K562 (cell line): ENCODE data around the gene SERPINA9. TPM values are rescaled to one million over a fixed set of nuclear protein-coding genes. Genes with fewer than 3 reads are reported as not detected.

ENCODE experiments used
- ATAC-seq: fragments of 200-7000 bp; cut with Tn5 transposase; 3 replicates; pipeline ENCODE4 v1.9.1; 2020; ENCODE audit warnings: moderate library complexity
- BruUV-seq: library from RNA; stranded (reverse); fragments of 400-500 nt; replicated peaks from 2 replicates; lab custom pipeline; 2021; lab: Mats Ljungman, UMichigan
- CTCF ChIA-PET: fragments of 300-600 bp; formaldehyde crosslinking; extraction: SDS; loops from one replicate; lab custom pipeline; 2021; ENCODE audit warnings: low intra/inter-chr PET ratio; lab: Yijun Ruan, JAX
- POLR2A ChIA-PET: fragments of 300-600, 350-650 bp; sonication (Branson Sonifier 250); formaldehyde crosslinking; extraction: SDS; loops from one replicate; lab custom pipeline; 2021; ENCODE audit warnings: antibody characterized with exemption, inconsistent platforms; lab: Yijun Ruan, JAX
- DNase-seq, 4 experiments: peaks; one replicate each; pipeline versions ENCODE4 v3.0.0 to v3.0.0-alpha.2; 2011 to 2018; ENCODE audit warnings: low spot score in 3 of 4, mixed read lengths in 3 of 4; ENCODE audit errors: extremely low read depth in 1 of 4
- FAIRE-seq: peaks from 2 replicates; lab custom pipeline; 2011; peaks lifted over from hg19 to GRCh38; lab: Jason Lieb, UNC
- H2AFZ ChIP-seq: 2 replicates; pipeline ENCODE4 v1.6.0; 2011; ENCODE audit warnings: low read depth, low read length, control low read depth, inconsistent platforms
- H3K27ac ChIP-seq: fragments of 200-600 bp; 3 replicates; pipeline ENCODE4 v1.8.0; 2011; ENCODE audit warnings: low read depth, mild to moderate bottlenecking, control low read depth, inconsistent platforms, low read length, moderate library complexity, mixed read lengths; ENCODE audit errors: extremely low read depth
- H3K27me3 ChIP-seq, 2 experiments: fragments of 300-600 bp in 1 of 2; 2 replicates in 1 of 2; 3 replicates in 1 of 2; pipeline versions ENCODE4 v1.6.0 to v1.8.0; 2011; ENCODE audit warnings: inconsistent platforms in 2 of 2, low read length in 2 of 2, mild to moderate bottlenecking in 1 of 2, mixed read lengths in 1 of 2, moderate library complexity in 1 of 2; ENCODE audit not compliant: control insufficient read depth in 2 of 2, insufficient read depth in 2 of 2
- H3K36me3 ChIP-seq: fragments of 300-600 bp; 3 replicates; pipeline ENCODE4 v1.8.0; 2011; ENCODE audit warnings: mild to moderate bottlenecking, low read length, inconsistent platforms; ENCODE audit not compliant: control insufficient read depth, insufficient read depth
- H3K4me1 ChIP-seq, 2 experiments: fragments of 200-600 bp in 1 of 2; replicated peaks in 1 of 2; 2 replicates in 1 of 2; 3 replicates in 1 of 2; pipeline versions ENCODE4 v1.5.1 to v1.8.0; 2011; ENCODE audit warnings: inconsistent platforms in 2 of 2, low read length in 2 of 2, mild to moderate bottlenecking in 1 of 2, mixed read lengths in 1 of 2, moderate library complexity in 1 of 2; ENCODE audit not compliant: control insufficient read depth in 2 of 2, insufficient read depth in 2 of 2
- H3K4me2 ChIP-seq: 2 replicates; pipeline ENCODE4 v1.6.1; 2011; ENCODE audit warnings: low read length, control low read depth, inconsistent platforms, mixed read lengths; ENCODE audit not compliant: insufficient read depth
- H3K4me3 ChIP-seq: fragments of 200-600 bp; sonication (generic), shearing (Covaris generic); 2 replicates; pipeline ENCODE4 v1.5.1; 2016; ENCODE audit warnings: control low read depth, inconsistent platforms
- H3K79me2 ChIP-seq: fragments of 200-600 bp; 3 replicates; pipeline ENCODE4 v1.8.0; 2011; ENCODE audit warnings: low read length, inconsistent platforms; ENCODE audit not compliant: control insufficient read depth, insufficient read depth
- H3K9ac ChIP-seq, 2 experiments: 2 replicates each; pipeline versions ENCODE4 v1.6.0 to v1.6.1; 2011; ENCODE audit warnings: low read depth in 2 of 2, low read length in 2 of 2, control low read depth in 1 of 2, inconsistent platforms in 1 of 2, mild to moderate bottlenecking in 1 of 2, mixed read lengths in 1 of 2; ENCODE audit not compliant: insufficient read depth in 1 of 2
- H3K9me1 ChIP-seq: one replicate; pipeline ENCODE4 v1.6.0; 2011; ENCODE audit warnings: inconsistent platforms, mild to moderate bottlenecking, low read length, moderate library complexity; ENCODE audit not compliant: control insufficient read depth, insufficient read depth
- H3K9me3 ChIP-seq: replicated peaks from 2 replicates; pipeline ENCODE4 v1.5.1; 2011; ENCODE audit warnings: low read depth, low read length, inconsistent platforms; ENCODE audit not compliant: control insufficient read depth, insufficient read depth
- H4K20me1 ChIP-seq: replicated peaks from 2 replicates; pipeline ENCODE4 v1.6.1; 2011; ENCODE audit warnings: low read length, inconsistent platforms, mixed read lengths; ENCODE audit not compliant: control insufficient read depth, insufficient read depth
- ATF7 ChIP-seq: fragments of 450-650 bp; IDR thresholded peaks from 2 replicates; pipeline ENCODE4 v1.7.1; 2014; ENCODE audit warnings: mild to moderate bottlenecking, moderate library complexity
- CBX2 ChIP-seq: fragments of 200-600 bp; sonication (generic); IDR thresholded peaks from one replicate; pipeline ENCODE4 v1.6.1; 2012; ENCODE audit warnings: mild to moderate bottlenecking, low read length, inconsistent platforms; ENCODE audit not compliant: insufficient read depth, poor library complexity, severe bottlenecking
- FOS ChIP-seq: IDR thresholded peaks from 3 replicates; pipeline ENCODE4 v1.6.1; 2011; ENCODE audit not compliant: insufficient read length; ENCODE audit errors: extremely low read depth
- HEY1 ChIP-seq: fragments of 250-450 bp; sonication (Bioruptor Pico); IDR thresholded peaks from 2 replicates; pipeline ENCODE4 v1.5.0; 2020; ENCODE audit warnings: mild to moderate bottlenecking, moderate library complexity, borderline replicate concordance
- JUN ChIP-seq, 2 experiments: sonication (generic) in 1 of 2; formaldehyde crosslinking in 1 of 2; IDR thresholded peaks; 2 replicates each; pipeline versions ENCODE4 v1.6.1 to v1.8.0; 2012 to 2022; ENCODE audit warnings: borderline replicate concordance in 2 of 2, mild to moderate bottlenecking in 2 of 2, improper control_type of control experiment in 1 of 2, low read depth in 1 of 2, low read length in 1 of 2, missing genetic modification reagents in 1 of 2
- MAZ ChIP-seq, 2 experiments: fragments of 450-650 bp in 1 of 2; sonication (generic) in 1 of 2; formaldehyde crosslinking; IDR thresholded peaks in 1 of 2; conservative IDR thresholded peaks in 1 of 2; 2 replicates each; pipeline versions ENCODE4 v1.4.0 to v1.5.0; 2020; ENCODE audit warnings: mild to moderate bottlenecking in 1 of 2, missing genetic modification reagents in 1 of 2
- MTA3 ChIP-seq: fragments of 450-650 bp; formaldehyde crosslinking; IDR thresholded peaks from 2 replicates; pipeline ENCODE4 v1.6.1; 2017; ENCODE audit warnings: mild to moderate bottlenecking, borderline replicate concordance
- MTF1 ChIP-seq: fragments of 250-450 bp; sonication (Bioruptor Pico); IDR thresholded peaks from 2 replicates; pipeline ENCODE4 v1.9.0; 2021; ENCODE audit warnings: moderate library complexity, mild to moderate bottlenecking, inconsistent platforms, borderline replicate concordance
- NCOR1 ChIP-seq: fragments of 450-650 bp; IDR thresholded peaks from 2 replicates; pipeline ENCODE4 v1.6.1; 2016; ENCODE audit warnings: mild to moderate bottlenecking, moderate library complexity
- NELFE ChIP-seq: IDR thresholded peaks from 2 replicates; pipeline ENCODE4 v1.6.1; 2011; ENCODE audit warnings: mild to moderate bottlenecking; ENCODE audit not compliant: insufficient read depth, insufficient read length
- NFXL1 ChIP-seq: fragments of 450-650 bp; formaldehyde crosslinking; IDR thresholded peaks from 2 replicates; pipeline ENCODE4 v1.4.0; 2021; ENCODE audit warnings: mild to moderate bottlenecking
- POLR2AphosphoS2 ChIP-seq: IDR thresholded peaks from 2 replicates; pipeline ENCODE4 v1.6.1; 2012; ENCODE audit warnings: low read length, improper control_type of control experiment
- POLR2H ChIP-seq: IDR thresholded peaks from 2 replicates; pipeline ENCODE4 v1.6.1; 2016; ENCODE audit warnings: missing genetic modification characterization, low read depth, mild to moderate bottlenecking, control low read depth, missing compliant biosample characterization, moderate library complexity
- SIX5 ChIP-seq, 2 experiments: IDR thresholded peaks; 2 replicates each; pipeline ENCODE4 v1.6.1; 2011; ENCODE audit warnings: low read length in 2 of 2, borderline replicate concordance in 1 of 2, low read depth in 1 of 2, mild to moderate bottlenecking in 1 of 2, moderate library complexity in 1 of 2; ENCODE audit not compliant: insufficient read depth in 1 of 2
- ZFP1 ChIP-seq: fragments of 450-650 bp; formaldehyde crosslinking; IDR thresholded peaks from 2 replicates; pipeline ENCODE4 v1.4.0; 2020; ENCODE audit warnings: mild to moderate bottlenecking, mixed read lengths
- ZNF583 ChIP-seq: fragments of 250-450 bp; sonication (Bioruptor Pico); IDR thresholded peaks from 2 replicates; pipeline ENCODE4 v1.4.0; 2020
- WGBS: fragments of 100-300 bp; shearing (Covaris generic); methylation state at CpG from one replicate; pipeline ENCODE4 v1.1.6; 2016; ENCODE audit warnings: low coverage, mixed read lengths; ENCODE audit not compliant: insufficient coverage; ENCODE audit errors: missing lambda C conversion rate; 5-methylcytosine and 5-hydroxymethylcytosine counted together
- in situ Hi-C: fragments of 300-500 bp; cut with MboI; formaldehyde crosslinking; loops from 4 replicates; pipeline ENCODE4 v1.15.0; 2018; ENCODE audit warnings: inconsistent platforms, mixed read lengths
- intact Hi-C: fragments of 100-400 bp; cut with micrococcal nuclease; formaldehyde crosslinking; loops from 2 replicates; pipeline ENCODE4 v1.14.2; 2022
- polyA plus RNA-seq, 8 experiments: library from polyadenylated mRNA; depleted of rRNA in 4 of 8; stranded (reverse) in 5 of 8; unstranded in 3 of 8; fragments of >200 nt; fragmentation: Nextera tagmentation in 2 of 8; fragmentation: Illumina TruSeq in 1 of 8; extraction: Ambion mirVana in 2 of 8; extraction: Trizol in 1 of 8; gene quantifications; 2 replicates each; pipeline versions ENCODE4 v1.2.1 to v1.2.3, GENCODE V29; 2011 to 2014; ENCODE audit warnings: inconsistent platforms in 1 of 8, missing spikeins in 1 of 8
- total RNA-seq, 7 experiments: library from RNA; depleted of rRNA in 6 of 7; stranded (reverse); fragments of >200 nt in 6 of 7; fragmentation: Illumina TruSeq in 2 of 7; extraction: Trizol in 2 of 7; gene quantifications; 2 replicates each; pipeline versions ENCODE4 v1.2.1 to v1.2.3, GENCODE V29; 2011 to 2021; ENCODE audit warnings: low replicate concordance in 1 of 7
- TF ChIP-seq, protein P1 (sequence below): IDR thresholded peaks from 2 replicates; pipeline ENCODE4 v1.6.1; 2016; ENCODE audit warnings: missing genetic modification characterization, missing compliant biosample characterization
- TF ChIP-seq, protein P2 (sequence below): sonication (generic); formaldehyde crosslinking; IDR thresholded peaks from 2 replicates; pipeline ENCODE4 v1.8.0; 2022; ENCODE audit warnings: mild to moderate bottlenecking, missing genetic modification reagents, borderline replicate concordance
- TF ChIP-seq, protein P3 (sequence below): IDR thresholded peaks from 2 replicates; pipeline ENCODE4 v1.6.1; 2011; ENCODE audit not compliant: insufficient read length; ENCODE audit errors: extremely low read depth

The SERPINA9 gene
- total and polyA plus RNA-seq, 9 of the 15 experiments (the other 6 are each of a cell fraction or from before 2014, with no cell fraction given): not detected

DNA sequence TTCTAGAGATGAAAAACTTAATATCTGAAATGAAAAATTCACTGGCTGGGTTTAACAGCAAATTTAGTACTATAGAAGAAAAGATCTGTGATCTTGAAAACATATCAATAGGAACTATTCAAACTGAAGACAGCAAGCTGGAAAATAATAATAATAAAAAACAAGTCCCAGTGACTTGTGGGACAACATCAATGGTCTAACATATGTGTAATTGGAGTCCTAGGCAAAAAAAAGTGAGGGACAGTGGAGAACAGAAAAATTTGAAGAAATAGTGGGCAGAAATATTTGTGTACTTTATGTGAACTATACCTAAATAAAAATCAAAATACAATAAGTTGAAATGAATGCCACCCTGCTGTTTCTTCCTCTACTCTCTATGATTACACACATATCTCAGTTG lies 2.4 kb upstream of the SERPINA9 start (continued):
- TF ChIP-seq, protein P1, sequence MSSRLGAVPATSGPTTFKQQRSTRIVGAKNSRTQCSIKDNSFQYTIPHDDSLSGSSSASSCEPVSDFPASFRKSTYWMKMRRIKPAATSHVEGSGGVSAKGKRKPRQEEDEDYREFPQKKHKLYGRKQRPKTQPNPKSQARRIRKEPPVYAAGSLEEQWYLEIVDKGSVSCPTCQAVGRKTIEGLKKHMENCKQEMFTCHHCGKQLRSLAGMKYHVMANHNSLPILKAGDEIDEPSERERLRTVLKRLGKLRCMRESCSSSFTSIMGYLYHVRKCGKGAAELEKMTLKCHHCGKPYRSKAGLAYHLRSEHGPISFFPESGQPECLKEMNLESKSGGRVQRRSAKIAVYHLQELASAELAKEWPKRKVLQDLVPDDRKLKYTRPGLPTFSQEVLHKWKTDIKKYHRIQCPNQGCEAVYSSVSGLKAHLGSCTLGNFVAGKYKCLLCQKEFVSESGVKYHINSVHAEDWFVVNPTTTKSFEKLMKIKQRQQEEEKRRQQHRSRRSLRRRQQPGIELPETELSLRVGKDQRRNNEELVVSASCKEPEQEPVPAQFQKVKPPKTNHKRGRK (tag): no peak
- no peak for TF ChIP-seq NFXL1
- no peak for TF ChIP-seq ZNF583 (CRISPR knock-in tag)
- TF ChIP-seq ZFP1: no peak
- TF ChIP-seq SIX5 (IDR thresholded peaks at IDR 0.05; ENCODE audit: borderline replicate concordance in 1 of 2, insufficient read depth in 1 of 2, low read depth in 1 of 2, low read length in 2 of 2): no peak
- TF ChIP-seq FOS: no peak
- TF ChIP-seq HEY1 (CRISPR knock-in tag): no peak
- TF ChIP-seq POLR2H (tag): no peak
- TF ChIP-seq MTA3: no peak
- no peak for TF ChIP-seq NELFE

DNA sequence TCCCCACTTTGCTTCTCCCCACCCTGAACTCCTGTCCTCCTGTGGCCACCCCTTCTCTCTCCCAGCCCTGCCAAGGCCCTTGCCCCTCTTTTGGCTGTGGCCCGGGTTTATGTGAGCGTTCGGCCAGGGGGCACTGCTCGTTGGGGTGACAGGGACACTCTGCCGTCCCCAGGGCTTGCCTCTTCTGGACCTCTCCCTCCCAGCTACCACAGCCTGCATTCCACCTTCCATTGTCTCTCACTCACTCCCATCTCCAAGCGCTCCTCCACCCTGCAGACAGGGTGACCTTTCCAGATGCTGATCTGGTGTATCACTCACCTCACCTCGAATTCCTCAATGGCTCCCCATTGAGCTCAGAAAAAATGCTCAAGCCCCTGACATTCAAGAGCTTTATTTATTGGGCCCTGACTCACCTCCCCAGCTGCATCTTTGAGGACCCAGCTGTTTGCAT lies 1.4 kb downstream of the SERPINA9 start:
- FAIRE-seq (no peak), ATAC-seq (no peak)
- H3K36me3 ChIP-seq: no peaks in the 10 kb centered on the region
- TF ChIP-seq ATF7 (no peak), CBX2 (no peak), MTF1 (CRISPR knock-in tag) (no peak), JUN (IDR thresholded peaks at IDR 0.05; ENCODE audit: borderline replicate concordance, low read depth, low read length) (no peak), JUN (CRISPR knock-in tag; IDR thresholded peaks at IDR 0.05; ENCODE audit: borderline replicate concordance) (no peak), POLR2AphosphoS2 (no peak), MAZ (CRISPR knock-in tag; conservative IDR thresholded peaks at IDR 0.05 in 1 of 2, IDR thresholded peaks at IDR 0.05 in 1 of 2) (no peak), NCOR1 (no peak)
- TF ChIP-seq, protein P2, sequence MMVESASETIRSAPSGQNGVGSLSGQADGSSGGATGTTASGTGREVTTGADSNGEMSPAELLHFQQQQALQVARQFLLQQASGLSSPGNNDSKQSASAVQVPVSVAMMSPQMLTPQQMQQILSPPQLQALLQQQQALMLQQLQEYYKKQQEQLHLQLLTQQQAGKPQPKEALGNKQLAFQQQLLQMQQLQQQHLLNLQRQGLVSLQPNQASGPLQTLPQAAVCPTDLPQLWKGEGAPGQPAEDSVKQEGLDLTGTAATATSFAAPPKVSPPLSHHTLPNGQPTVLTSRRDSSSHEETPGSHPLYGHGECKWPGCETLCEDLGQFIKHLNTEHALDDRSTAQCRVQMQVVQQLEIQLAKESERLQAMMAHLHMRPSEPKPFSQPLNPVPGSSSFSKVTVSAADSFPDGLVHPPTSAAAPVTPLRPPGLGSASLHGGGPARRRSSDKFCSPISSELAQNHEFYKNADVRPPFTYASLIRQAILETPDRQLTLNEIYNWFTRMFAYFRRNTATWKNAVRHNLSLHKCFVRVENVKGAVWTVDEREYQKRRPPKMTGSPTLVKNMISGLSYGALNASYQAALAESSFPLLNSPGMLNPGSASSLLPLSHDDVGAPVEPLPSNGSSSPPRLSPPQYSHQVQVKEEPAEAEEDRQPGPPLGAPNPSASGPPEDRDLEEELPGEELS (CRISPR knock-in tag): no peak
- TF ChIP-seq, protein P3, sequence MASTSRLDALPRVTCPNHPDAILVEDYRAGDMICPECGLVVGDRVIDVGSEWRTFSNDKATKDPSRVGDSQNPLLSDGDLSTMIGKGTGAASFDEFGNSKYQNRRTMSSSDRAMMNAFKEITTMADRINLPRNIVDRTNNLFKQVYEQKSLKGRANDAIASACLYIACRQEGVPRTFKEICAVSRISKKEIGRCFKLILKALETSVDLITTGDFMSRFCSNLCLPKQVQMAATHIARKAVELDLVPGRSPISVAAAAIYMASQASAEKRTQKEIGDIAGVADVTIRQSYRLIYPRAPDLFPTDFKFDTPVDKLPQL: no peak

More for the DNA sequence above, 1.4 kb downstream of the SERPINA9 start:
- Histone ChIP-seq H3K27me3 (no peaks in the 10 kb centered on the region), H3K4me2 (no peak overlapping the region), H3K9me3 (no peaks in the 10 kb centered on the region), H3K79me2 (no peaks in the 10 kb centered on the region), H3K4me1 (no peaks in the 10 kb centered on the region), H2AFZ (no peak overlapping the region), H3K9me1 (no peaks in the 10 kb centered on the region), H3K4me3 (no peak overlapping the region), H3K27ac (no peak overlapping the region), H3K9ac (no peak overlapping the region), H4K20me1 (no peaks in the 10 kb centered on the region)
- in situ Hi-C loops: no loop called here
- POLR2A ChIA-PET: no interaction called here
- intact Hi-C loops: no loop called here
- CTCF ChIA-PET: no interaction called here
- WGBS: 2% methylated on average over 7 of the region's 7 CpGs
- no TSS peak for BruUV-seq
- DNase-seq: no peak
